Caco-2 (cell line): Measurements from ENCODE around the gene TRABD2A. TPM values are rescaled to one million over a fixed set of nuclear protein-coding genes. Genes with fewer than 3 reads are reported as not detected.

Experiments used
- BruUV-seq: library from RNA; stranded (reverse); fragments of 400-500 nt; replicated peaks from 2 replicates; lab custom pipeline; 2021; lab: Mats Ljungman, UMichigan
- CTCF ChIA-PET: fragments of 300-600 bp; sonication (Branson Sonifier 250); formaldehyde crosslinking; loops from one replicate; lab custom pipeline; 2022; ENCODE audit warnings: antibody characterized with exemption; lab: Charles Lee
- POLR2A ChIA-PET: fragments of 300-600 bp; sonication (Branson Sonifier 250); formaldehyde crosslinking; loops from one replicate; lab custom pipeline; 2022; ENCODE audit warnings: antibody characterized with exemption; lab: Charles Lee
- DNase-seq, 2 experiments: peaks; one replicate each; pipeline versions ENCODE4 v3.0.0 to v3.0.0-alpha.2; 2020 to 2022
- H3K27me3 ChIP-seq: replicated peaks from 2 replicates; pipeline ENCODE4 v1.6.0; 2011; ENCODE audit warnings: low read length; ENCODE audit not compliant: control insufficient read depth, insufficient read depth
- H3K36me3 ChIP-seq: 2 replicates; pipeline ENCODE4 v1.5.1; 2011; ENCODE audit warnings: low read length; ENCODE audit not compliant: control insufficient read depth, insufficient read depth
- H3K4me1 ChIP-seq: fragments of 250-450 bp; sonication (Bioruptor Pico); 2 replicates; pipeline ENCODE4 v1.5.1; 2020; ENCODE audit warnings: mild to moderate bottlenecking
- H3K4me3 ChIP-seq: 2 replicates; pipeline ENCODE4 v1.5.1; 2011; ENCODE audit warnings: low read depth, mild to moderate bottlenecking, control low read depth, low read length
- H3K9me3 ChIP-seq: fragments of 250-450 bp; sonication (Bioruptor Pico); 2 replicates; pipeline ENCODE4 v1.5.1; 2020; ENCODE audit warnings: mild to moderate bottlenecking, moderate library complexity
- H3K27ac Mint-ChIP-seq: one replicate; pipeline ENCODE4 v1.8.0; 2022; ENCODE audit warnings: mixed read lengths; ENCODE audit not compliant: unreplicated experiment
- H3K27me3 Mint-ChIP-seq: one replicate; pipeline ENCODE4 v1.8.0; 2022; ENCODE audit warnings: mixed read lengths; ENCODE audit not compliant: insufficient read depth, unreplicated experiment
- H3K36me3 Mint-ChIP-seq: one replicate; pipeline ENCODE4 v1.8.0; 2022; ENCODE audit warnings: mild to moderate bottlenecking, mixed read lengths; ENCODE audit not compliant: insufficient read depth, unreplicated experiment
- H3K4me1 Mint-ChIP-seq: one replicate; pipeline ENCODE4 v1.8.0; 2022; ENCODE audit warnings: low read depth, mixed read lengths; ENCODE audit not compliant: unreplicated experiment
- H3K4me3 Mint-ChIP-seq: one replicate; pipeline ENCODE4 v1.8.0; 2022; ENCODE audit warnings: mild to moderate bottlenecking, moderate library complexity, mixed read lengths; ENCODE audit not compliant: unreplicated experiment
- H3K9me3 Mint-ChIP-seq: one replicate; pipeline ENCODE4 v1.8.0; 2022; ENCODE audit warnings: mixed read lengths; ENCODE audit not compliant: unreplicated experiment
- CTCF ChIP-seq, 2 experiments: fragments of 200-600 bp in 1 of 2; IDR thresholded peaks; 1 replicate in 1 of 2; 2 replicates in 1 of 2; pipeline versions ENCODE4 v1.5.1 to v1.8.0; 2011 to 2022; ENCODE audit warnings: antibody characterized with exemption in 1 of 2, control low read depth in 1 of 2, inconsistent platforms in 1 of 2, low read depth in 1 of 2, low read length in 1 of 2, mild to moderate bottlenecking in 1 of 2, moderate library complexity in 1 of 2; ENCODE audit not compliant: insufficient read depth in 1 of 2, severe bottlenecking in 1 of 2, unreplicated experiment in 1 of 2
- intact Hi-C: fragments of 100-400 bp; cut with micrococcal nuclease; formaldehyde crosslinking; loops from one replicate; pipeline ENCODE4 v1.10.0; 2022; ENCODE audit not compliant: unreplicated experiment
- total RNA-seq: library from RNA; stranded (reverse); gene quantifications from 2 replicates; pipeline ENCODE4 v1.2.3, GENCODE V29; 2022

Gene TRABD2A
- total RNA-seq, 1 experiment from 2014 or later, result 1.4 TPM

DNA sequence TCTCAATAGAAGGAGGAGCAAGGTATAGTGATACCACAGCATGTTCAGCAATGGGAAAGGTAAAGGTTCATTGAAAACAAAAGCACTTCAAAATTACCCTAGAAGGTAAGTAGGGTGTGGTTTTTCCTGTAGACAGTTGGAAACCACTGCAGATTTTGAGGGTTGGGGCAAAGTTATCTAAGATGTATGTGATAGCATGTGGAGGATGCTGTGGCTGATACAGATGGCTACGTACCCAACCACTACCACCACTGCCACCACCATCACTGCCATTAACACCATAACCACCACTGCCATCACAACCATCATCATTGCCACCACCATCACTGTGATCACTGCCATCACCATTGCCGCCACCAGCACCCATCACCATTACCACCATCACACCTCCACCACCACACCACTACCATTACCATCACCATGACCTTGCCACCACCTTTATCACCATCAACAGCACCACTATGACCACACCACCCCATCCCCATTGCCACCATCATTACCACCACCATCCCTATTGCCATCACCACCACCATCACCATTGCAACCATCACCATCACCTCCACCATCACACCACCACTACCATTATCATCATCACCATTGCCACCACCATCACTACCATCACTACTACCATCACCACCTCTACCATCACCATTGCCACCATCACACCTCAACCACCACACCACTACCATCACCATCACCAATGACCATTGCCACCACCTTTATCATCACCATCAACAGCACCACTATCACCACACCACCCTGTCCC, 28.2 kb upstream of the TRABD2A start:
- ChIA-PET CTCF (no interaction called here), POLR2A (interaction anchor here (0.6 kb wide), 1 partner anchor 395 kb away, joined by 3 read pairs; no protein-coding TSS in a partner anchor)
- H3K4me1 ChIP-seq, result peaks cover 14% of the 10 kb centered on the region
- H3K4me3 Mint-ChIP-seq, result no peak overlapping the region
- DNase-seq, result no peak
- peaks cover 21% of the 10 kb centered on the region for H3K4me1 Mint-ChIP-seq
- no peaks in the 10 kb centered on the region for H3K36me3 ChIP-seq
- no peaks in the 10 kb centered on the region for H3K27me3 ChIP-seq
- H3K9me3 ChIP-seq, result no peaks in the 10 kb centered on the region
- H3K4me3 ChIP-seq, result no peak overlapping the region
- H3K27me3 Mint-ChIP-seq, result no peaks in the 10 kb centered on the region
- H3K9me3 Mint-ChIP-seq, result peaks cover 22% of the 10 kb centered on the region
- no peak overlapping the region for H3K27ac Mint-ChIP-seq
- H3K36me3 Mint-ChIP-seq, result peaks cover 53% of the 10 kb centered on the region
- no peak for TF ChIP-seq CTCF (IDR thresholded peaks at IDR 0.05; ENCODE audit: insufficient read depth in 1 of 2, low read depth in 1 of 2, low read length in 1 of 2, severe bottlenecking in 1 of 2, unreplicated experiment in 1 of 2)
- BruUV-seq, result no TSS peak
- intact Hi-C loops, result no loop called here

GRCh38 chr2:84906900-84907714, 26.2 kb upstream of the TRABD2A start:
- Mint-ChIP-seq H3K36me3 (peaks cover 53% of the 10 kb centered on the region), H3K9me3 (peaks cover 22% of the 10 kb centered on the region), H3K27ac (peak overlapping the region; percentile 93), H3K4me3 (peak overlapping the region; percentile 88), H3K27me3 (no peaks in the 10 kb centered on the region), H3K4me1 (peaks cover 21% of the 10 kb centered on the region)
- no TSS peak for BruUV-seq
- H3K4me3 ChIP-seq, result peak overlapping the region; percentile 93
- no peak for TF ChIP-seq CTCF (IDR thresholded peaks at IDR 0.05; ENCODE audit: insufficient read depth in 1 of 2, low read depth in 1 of 2, low read length in 1 of 2, severe bottlenecking in 1 of 2, unreplicated experiment in 1 of 2)
- H3K36me3 ChIP-seq, result no peaks in the 10 kb centered on the region
- intact Hi-C loops, result loop anchor here (1.0 to 2.0 kb wide), 2 partner anchors 13 to 64 kb away; partner anchors contain the start of gene KCMF1
- peaks cover 14% of the 10 kb centered on the region for H3K4me1 ChIP-seq
- CTCF ChIA-PET, result interaction anchor here (0.7 kb wide), 1 partner anchor 37 kb away, joined by 7 read pairs; no protein-coding TSS in a partner anchor
- H3K9me3 ChIP-seq, result no peaks in the 10 kb centered on the region
- peak; percentile 40 to 55 for DNase-seq
- H3K27me3 ChIP-seq, result no peaks in the 10 kb centered on the region
- POLR2A ChIA-PET, result interaction anchor here (0.5 to 0.7 kb wide), 4 partner anchors 57 to 111 kb away, joined by 3 to 9 read pairs (median 6); no protein-coding TSS in a partner anchor
